Epithelial cell of proximal tubule (primary cell): Measurements from ENCODE around the gene DPH1. TPM values are rescaled to one million over a fixed set of nuclear protein-coding genes. Genes with fewer than 3 reads are reported as not detected.
"Not testable (repeated sequence)": the region's sequence is repeated elsewhere in the genome, so short reads cannot be mapped to it uniquely, and the experiment has no call there.

ENCODE experiments used
- DNase-seq: peaks from one replicate; pipeline ENCODE4 v3.0.0-alpha.2; 2011; ENCODE audit warnings: low read depth
- H3K4me3 ChIP-seq: 2 replicates; pipeline ENCODE4 v1.5.1; 2011; ENCODE audit warnings: low read depth, mild to moderate bottlenecking, low read length
- total RNA-seq: library from RNA; depleted of rRNA; stranded (reverse); fragments of >200 nt; gene quantifications from 2 replicates; pipeline ENCODE4 v1.2.3, GENCODE V29; 2015
- TF ChIP-seq, protein P1 (sequence below): conservative IDR thresholded peaks from 2 replicates; pipeline ENCODE4 v1.5.1; 2012; ENCODE audit warnings: low read depth, mild to moderate bottlenecking, low read length

Gene DPH1
- total RNA-seq: 30.8 and 33.1 TPM in 2 replicates

- TF ChIP-seq, protein P1, sequence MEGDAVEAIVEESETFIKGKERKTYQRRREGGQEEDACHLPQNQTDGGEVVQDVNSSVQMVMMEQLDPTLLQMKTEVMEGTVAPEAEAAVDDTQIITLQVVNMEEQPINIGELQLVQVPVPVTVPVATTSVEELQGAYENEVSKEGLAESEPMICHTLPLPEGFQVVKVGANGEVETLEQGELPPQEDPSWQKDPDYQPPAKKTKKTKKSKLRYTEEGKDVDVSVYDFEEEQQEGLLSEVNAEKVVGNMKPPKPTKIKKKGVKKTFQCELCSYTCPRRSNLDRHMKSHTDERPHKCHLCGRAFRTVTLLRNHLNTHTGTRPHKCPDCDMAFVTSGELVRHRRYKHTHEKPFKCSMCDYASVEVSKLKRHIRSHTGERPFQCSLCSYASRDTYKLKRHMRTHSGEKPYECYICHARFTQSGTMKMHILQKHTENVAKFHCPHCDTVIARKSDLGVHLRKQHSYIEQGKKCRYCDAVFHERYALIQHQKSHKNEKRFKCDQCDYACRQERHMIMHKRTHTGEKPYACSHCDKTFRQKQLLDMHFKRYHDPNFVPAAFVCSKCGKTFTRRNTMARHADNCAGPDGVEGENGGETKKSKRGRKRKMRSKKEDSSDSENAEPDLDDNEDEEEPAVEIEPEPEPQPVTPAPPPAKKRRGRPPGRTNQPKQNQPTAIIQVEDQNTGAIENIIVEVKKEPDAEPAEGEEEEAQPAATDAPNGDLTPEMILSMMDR: no peak
- H3K4me3 ChIP-seq: peak within 1 kb of the TSS; percentile 94
- DNase-seq: peak; percentile 55
Measured at GRCh38 chr17:2029911-2030778, at the start of gene DPH1. Gene DPH1, plus strand, starts transcription at chr17:2030153. Its CDS starts 17 bp downstream, at chr17:2030170.

GRCh38 chr17:1980665-1981250, 49.2 kb upstream of the DPH1 start:
- H3K4me3 ChIP-seq: no peak overlapping the region

GRCh38 chr17:1982793-1983366, 47.1 kb upstream of the DPH1 start:
- not testable (repeated sequence) for DNase-seq, H3K4me3 ChIP-seq

More at GRCh38 chr17:1980665-1981250, 49.2 kb upstream of the DPH1 start:
- no peak for DNase-seq
- TF ChIP-seq, protein P1: no peak

- TF ChIP-seq, protein P1: no peak
- DNase-seq: no peak
Measured at GRCh38 chr17:1985093-1985492, 44.9 kb upstream of the DPH1 start.

DNA sequence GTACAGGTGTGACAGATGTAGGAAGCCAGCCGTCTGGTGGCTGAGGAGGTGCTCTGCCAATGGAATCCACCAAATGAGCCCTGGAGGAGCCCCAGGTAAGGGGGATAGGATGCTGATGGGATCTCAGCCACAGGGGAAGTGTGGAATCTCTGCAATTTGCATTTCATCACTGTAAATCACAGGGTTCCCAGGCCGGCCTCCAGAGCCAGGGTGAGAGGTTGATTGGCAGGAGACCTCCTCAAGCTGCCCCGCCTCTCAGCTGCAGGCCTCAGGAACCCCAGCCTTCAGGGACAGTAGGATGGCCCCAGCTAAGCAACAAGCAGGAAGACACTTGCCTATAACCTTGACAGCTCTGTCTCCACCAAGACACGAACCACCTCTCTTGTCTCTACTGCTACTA, 44.3 kb upstream of the DPH1 start:
- DNase-seq: no peak
- TF ChIP-seq, protein P1: no peak
- H3K4me3 ChIP-seq: no peak overlapping the region

More at GRCh38 chr17:1985093-1985492, 44.9 kb upstream of the DPH1 start:
- H3K4me3 ChIP-seq: no peak overlapping the region

DNA sequence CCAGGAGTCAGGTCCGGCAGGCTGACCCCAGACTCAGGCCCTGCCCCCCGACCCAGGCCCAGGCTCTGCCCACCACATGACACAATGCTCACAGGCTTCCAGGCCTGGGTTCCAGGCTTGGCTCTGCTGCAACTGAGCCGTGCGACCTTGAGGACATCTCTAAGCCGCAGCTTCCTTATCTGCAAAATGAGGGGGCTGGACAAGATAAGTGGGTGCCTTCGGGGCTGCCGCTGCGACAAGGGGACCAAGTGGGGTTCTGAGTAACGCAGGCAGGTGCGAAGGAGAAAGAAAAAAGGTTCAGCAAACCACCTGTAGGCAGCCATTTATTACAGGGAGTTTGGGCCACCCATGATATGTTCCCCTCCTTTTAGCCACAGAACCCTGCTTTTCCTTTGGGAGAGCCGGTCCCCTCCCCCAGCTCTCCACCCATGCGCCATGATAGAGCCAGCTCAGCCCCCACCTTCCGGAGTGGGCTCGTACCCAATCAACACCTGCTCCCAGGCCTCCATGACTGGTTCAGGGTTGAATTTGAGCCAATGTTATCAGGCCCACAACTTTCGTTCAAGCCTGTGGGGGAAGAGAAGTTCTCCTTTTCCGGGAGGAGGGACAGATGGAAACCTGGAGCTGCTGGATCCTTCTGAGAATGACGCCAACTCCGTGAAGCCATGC, 43.0 kb upstream of the DPH1 start:
- no peak for DNase-seq
- H3K4me3 ChIP-seq: no peak overlapping the region
- TF ChIP-seq, protein P1: no peak

DNA sequence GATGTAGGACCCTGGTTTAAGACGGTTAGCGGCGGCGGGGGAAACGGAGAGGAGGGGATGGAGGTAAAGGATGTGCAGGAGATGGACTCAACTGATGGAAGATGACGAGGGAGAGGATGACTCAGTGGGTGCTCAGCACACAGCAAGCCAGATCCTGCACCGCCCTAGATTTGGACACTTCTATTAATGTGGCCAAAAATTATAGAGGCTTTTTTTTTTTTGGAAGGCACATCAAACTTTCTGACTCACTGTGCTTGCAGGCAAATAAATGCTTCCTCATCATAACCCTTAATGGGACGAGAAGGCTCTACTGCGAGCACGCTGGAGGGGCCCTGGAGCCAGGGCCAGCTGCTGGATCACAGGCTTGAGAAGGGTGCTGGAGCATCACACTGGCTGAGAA, 40.8 kb upstream of the DPH1 start:
- DNase-seq: no peak
- TF ChIP-seq, protein P1: no peak
- no peak overlapping the region for H3K4me3 ChIP-seq
